Measurements from ENCODE around the gene DIP2C.

Gene DIP2C

GRCh38 chr10:336247-336646, 353.2 kb downstream of the DIP2C start:
- TF ChIP-seq CTCF (IDR thresholded peaks at IDR 0.05; ENCODE audit: borderline replicate concordance, extremely low read depth, low read length, poor library complexity, severe bottlenecking): no peak
- TF ChIP-seq EZH2 (IDR thresholded peaks at IDR 0.05; ENCODE audit: borderline replicate concordance, low read depth, low read length, severe bottlenecking): no peak
- Histone ChIP-seq H3K79me2 (ENCODE audit: insufficient read depth, low read length) (no peaks in the 10 kb centered on the region), H3K36me3 (ENCODE audit: insufficient read depth, low read length) (no peaks in the 10 kb centered on the region), H3K9ac (ENCODE audit: low read depth, low read length) (no peak overlapping the region), H3K4me3 (ENCODE audit: low read depth in 1 of 2, low read length in 2 of 2) (no peak overlapping the region), H3K27me3 (ENCODE audit: insufficient read depth, low read length, poor library complexity) (no peaks in the 10 kb centered on the region), H4K20me1 (ENCODE audit: insufficient read depth, low read length) (no peaks in the 10 kb centered on the region), H3K9me3 (ENCODE audit: insufficient read depth, low read length, severe bottlenecking) (no peaks in the 10 kb centered on the region), H2AFZ (ENCODE audit: low read depth, low read length) (no peak overlapping the region), H3K27ac (ENCODE audit: low read length) (no peak overlapping the region), H3K4me2 (ENCODE audit: insufficient read depth, low read length) (no peak overlapping the region), H3K4me1 (ENCODE audit: insufficient read depth, low read length) (peaks cover 20% of the 10 kb centered on the region)
- ATAC-seq (ENCODE audit: insufficient read depth, low read depth): no peak
- DNase-seq: no peak

GRCh38 chr10:335151-335800, 354.2 kb downstream of the DIP2C start:
- Histone ChIP-seq H3K9ac (ENCODE audit: low read depth, low read length) (no peak overlapping the region), H3K4me2 (ENCODE audit: insufficient read depth, low read length) (no peak overlapping the region), H3K4me1 (ENCODE audit: insufficient read depth, low read length) (peaks cover 25% of the 10 kb centered on the region), H3K36me3 (ENCODE audit: insufficient read depth, low read length) (no peaks in the 10 kb centered on the region), H4K20me1 (ENCODE audit: insufficient read depth, low read length) (no peaks in the 10 kb centered on the region), H3K9me3 (ENCODE audit: insufficient read depth, low read length, severe bottlenecking) (no peaks in the 10 kb centered on the region), H2AFZ (ENCODE audit: low read depth, low read length) (no peak overlapping the region), H3K79me2 (ENCODE audit: insufficient read depth, low read length) (no peaks in the 10 kb centered on the region), H3K27ac (ENCODE audit: low read length) (no peak overlapping the region), H3K27me3 (ENCODE audit: insufficient read depth, low read length, poor library complexity) (no peaks in the 10 kb centered on the region), H3K4me3 (ENCODE audit: low read depth in 1 of 2, low read length in 2 of 2) (no peak overlapping the region)
- TF ChIP-seq CTCF (IDR thresholded peaks at IDR 0.05; ENCODE audit: borderline replicate concordance, extremely low read depth, low read length, poor library complexity, severe bottlenecking) (no peak), EZH2 (IDR thresholded peaks at IDR 0.05; ENCODE audit: borderline replicate concordance, low read depth, low read length, severe bottlenecking) (no peak)
- DNase-seq: no peak
- ATAC-seq (ENCODE audit: insufficient read depth, low read depth): no peak

- Histone ChIP-seq H3K27ac (ENCODE audit: low read length) (no peak overlapping the region), H3K27me3 (ENCODE audit: insufficient read depth, low read length, poor library complexity) (no peaks in the 10 kb centered on the region), H3K4me2 (ENCODE audit: insufficient read depth, low read length) (no peak overlapping the region), H3K36me3 (ENCODE audit: insufficient read depth, low read length) (no peaks in the 10 kb centered on the region), H4K20me1 (ENCODE audit: insufficient read depth, low read length) (no peaks in the 10 kb centered on the region), H3K9me3 (ENCODE audit: insufficient read depth, low read length, severe bottlenecking) (no peaks in the 10 kb centered on the region), H3K4me3 (ENCODE audit: low read depth in 1 of 2, low read length in 2 of 2) (no peak overlapping the region), H2AFZ (ENCODE audit: low read depth, low read length) (no peak overlapping the region), H3K9ac (ENCODE audit: low read depth, low read length) (no peak overlapping the region), H3K4me1 (ENCODE audit: insufficient read depth, low read length) (peaks cover 43% of the 10 kb centered on the region), H3K79me2 (ENCODE audit: insufficient read depth, low read length) (no peaks in the 10 kb centered on the region)
- DNase-seq: no peak
- TF ChIP-seq EZH2 (IDR thresholded peaks at IDR 0.05; ENCODE audit: borderline replicate concordance, low read depth, low read length, severe bottlenecking) (no peak), CTCF (IDR thresholded peaks at IDR 0.05; ENCODE audit: borderline replicate concordance, extremely low read depth, low read length, poor library complexity, severe bottlenecking) (no peak)
- no peak for ATAC-seq (ENCODE audit: insufficient read depth, low read depth)
Measured at GRCh38 chr10:331186-331585, 358.3 kb downstream of the DIP2C start.

Data from DND-41 (cell line).